WTC11 (cell line): Measurements from ENCODE around the gene DCUN1D3.

ENCODE experiments used
- ARID4B ChIP-seq: sonication (generic); formaldehyde crosslinking; IDR thresholded peaks from 2 replicates; pipeline ENCODE4 v1.8.0; 2023; ENCODE audit warnings: missing genetic modification reagents, mild to moderate bottlenecking, borderline replicate concordance
- ATF1 ChIP-seq: sonication (generic); formaldehyde crosslinking; IDR thresholded peaks from 2 replicates; pipeline ENCODE4 v1.8.1; 2023; ENCODE audit warnings: mild to moderate bottlenecking, moderate library complexity, missing genetic modification reagents
- CTCF ChIP-seq: fragments of 200-600 bp; IDR thresholded peaks from 2 replicates; pipeline ENCODE4 v1.8.0; 2022; ENCODE audit warnings: antibody characterized with exemption
- JUN ChIP-seq: sonication (generic); formaldehyde crosslinking; IDR thresholded peaks from 2 replicates; pipeline ENCODE4 v1.8.0; 2023; ENCODE audit warnings: mild to moderate bottlenecking, missing genetic modification reagents
- MAX ChIP-seq: sonication (generic); formaldehyde crosslinking; IDR thresholded peaks from 2 replicates; pipeline ENCODE4 v1.8.0; 2022; ENCODE audit warnings: mild to moderate bottlenecking, missing genetic modification reagents
- MLX ChIP-seq: sonication (generic); formaldehyde crosslinking; IDR thresholded peaks from 2 replicates; pipeline ENCODE4 v1.8.1; 2023; ENCODE audit warnings: mild to moderate bottlenecking, missing genetic modification reagents, moderate library complexity
- RELA ChIP-seq: sonication (generic); formaldehyde crosslinking; IDR thresholded peaks from 2 replicates; pipeline ENCODE4 v1.8.1; 2022; ENCODE audit warnings: missing genetic modification reagents, mild to moderate bottlenecking, borderline replicate concordance
- SP1 ChIP-seq: sonication (generic); formaldehyde crosslinking; conservative IDR thresholded peaks from 2 replicates; pipeline ENCODE4 v1.8.1; 2022; ENCODE audit warnings: missing genetic modification reagents
- TCF7 ChIP-seq: sonication (generic); formaldehyde crosslinking; IDR thresholded peaks from 2 replicates; pipeline ENCODE4 v1.8.0; 2022; ENCODE audit warnings: mild to moderate bottlenecking, low read depth, missing genetic modification reagents, moderate library complexity
- TEAD4 ChIP-seq: sonication (generic); formaldehyde crosslinking; IDR thresholded peaks from 2 replicates; pipeline ENCODE4 v1.8.0; 2022; ENCODE audit warnings: mild to moderate bottlenecking, missing genetic modification reagents
- ZNF263 ChIP-seq: sonication (generic); formaldehyde crosslinking; IDR thresholded peaks from 2 replicates; pipeline ENCODE4 v1.8.1; 2022; ENCODE audit warnings: low read depth, mild to moderate bottlenecking, moderate library complexity, missing genetic modification reagents
- ZNF416 ChIP-seq: fragments of 250-450 bp; sonication (Bioruptor Pico); IDR thresholded peaks from 2 replicates; pipeline ENCODE4 v1.9.0; 2021; ENCODE audit warnings: mild to moderate bottlenecking, inconsistent platforms

- TF ChIP-seq ZNF263 (CRISPR knock-in tag) = no peak
- no peak for TF ChIP-seq CTCF
- TF ChIP-seq MAX (CRISPR knock-in tag) = no peak
- no peak for TF ChIP-seq SP1 (CRISPR knock-in tag)
- no peak for TF ChIP-seq JUN (CRISPR knock-in tag)
- TF ChIP-seq TEAD4 (CRISPR knock-in tag) = no peak
- no peak for TF ChIP-seq MLX (CRISPR knock-in tag)
- no peak for TF ChIP-seq ATF1 (CRISPR knock-in tag)
- TF ChIP-seq RELA (CRISPR knock-in tag) = no peak
- TF ChIP-seq ZNF416 (CRISPR knock-in tag) = no peak
- TF ChIP-seq ARID4B (CRISPR knock-in tag) = no peak
- TF ChIP-seq TCF7 (CRISPR knock-in tag) = no peak
Observed at GRCh38 chr16:20868890-20869289, 31.3 kb downstream of the DCUN1D3 start.
